Activated CD4-positive, alpha-beta T cell treated with anti-CD3 and anti-CD28 coated beads for 24 hours (primary cell): ENCODE data around the gene CABLES2.

Experiments
- DNase-seq, 2 donors: peaks; one replicate each; pipeline ENCODE4 v3.0.0-alpha.2; 2020; ENCODE audit warnings: low read depth in 2 of 2

CABLES2 gene

GRCh38 chr20:62418709-62419487 is 11.8 kb upstream of the CABLES2 start:
- no peak for DNase-seq

GRCh38 chr20:62417981-62418708 is 11.1 kb upstream of the CABLES2 start:
- no peak for DNase-seq

- DNase-seq, result no peak
Measured at GRCh38 chr20:62416651-62417637, 9.9 kb upstream of the CABLES2 start.

DNA sequence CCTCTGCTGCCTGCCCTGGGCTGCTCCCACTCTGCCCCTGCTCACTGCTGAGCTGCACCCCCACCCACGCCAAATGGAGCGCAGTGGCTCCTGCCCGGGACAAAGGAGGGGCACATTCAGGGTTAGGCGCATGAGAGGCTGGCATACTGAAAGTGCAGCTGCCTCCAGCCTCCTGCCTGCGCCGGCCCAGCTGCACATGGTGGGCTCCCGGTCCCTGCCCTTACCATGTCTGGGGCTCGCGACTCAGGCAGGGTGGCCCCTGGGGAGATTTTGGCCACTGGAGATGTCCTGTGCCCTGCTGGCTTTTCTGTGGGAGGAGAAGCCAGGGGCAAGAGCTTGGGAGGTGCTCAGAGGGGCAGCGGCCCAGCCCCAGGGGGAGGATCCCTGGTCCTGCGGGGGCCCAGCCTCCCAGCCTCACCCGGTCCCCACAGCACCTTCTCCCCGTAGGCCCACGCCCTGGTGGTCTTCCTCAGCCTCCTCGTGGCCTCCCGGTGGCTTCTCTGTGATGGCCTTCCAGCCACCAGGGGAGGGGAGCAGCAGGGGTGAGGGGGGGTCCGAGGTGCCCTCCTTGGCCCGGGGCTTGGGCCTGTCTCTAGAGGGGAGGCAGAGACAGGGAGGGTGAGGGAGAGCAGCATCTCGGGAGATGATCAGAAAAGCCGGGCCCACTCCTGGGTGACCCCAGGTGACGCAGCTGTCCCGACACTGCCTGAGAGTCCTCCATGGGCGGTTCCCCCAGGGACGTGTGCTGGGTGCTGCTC is 8.4 kb upstream of the CABLES2 start:
- DNase-seq, result no peak

DNA sequence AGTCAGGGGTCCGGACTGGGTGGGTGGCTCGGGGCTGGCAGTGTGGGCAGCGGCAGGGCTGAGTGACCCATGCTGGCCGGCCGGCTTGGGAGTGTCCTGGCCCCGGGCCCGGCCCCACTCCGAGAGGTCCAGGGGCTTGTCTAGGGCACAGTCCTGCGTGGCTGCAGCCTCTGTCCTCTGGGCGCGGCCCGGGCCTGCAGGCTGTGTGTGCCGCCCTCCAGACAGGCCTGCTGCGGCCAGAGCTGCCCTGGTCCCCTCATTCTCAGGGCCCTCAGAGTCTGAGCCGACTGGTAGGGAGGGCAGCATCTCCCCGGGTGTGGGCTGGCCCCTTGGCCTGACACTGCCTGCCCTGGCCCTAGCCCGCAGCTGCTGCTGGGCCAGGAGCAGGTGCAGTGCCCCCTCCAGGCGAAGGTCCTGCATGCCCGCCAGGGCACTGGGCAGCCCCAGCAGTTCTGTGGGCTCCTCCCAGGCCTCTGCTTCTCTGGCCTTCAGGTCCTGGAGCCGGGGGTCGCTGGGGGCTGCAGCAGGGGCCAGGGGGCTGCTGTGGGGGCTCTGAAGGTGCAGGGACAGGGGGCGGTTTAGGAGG is 6.9 kb upstream of the CABLES2 start:
- DNase-seq, result no peak

- DNase-seq, result no peak
Measured at GRCh38 chr20:62413025-62413570, 6.0 kb upstream of the CABLES2 start.

GRCh38 chr20:62412194-62413024 is 5.3 kb upstream of the CABLES2 start:
- no peak for DNase-seq

DNA sequence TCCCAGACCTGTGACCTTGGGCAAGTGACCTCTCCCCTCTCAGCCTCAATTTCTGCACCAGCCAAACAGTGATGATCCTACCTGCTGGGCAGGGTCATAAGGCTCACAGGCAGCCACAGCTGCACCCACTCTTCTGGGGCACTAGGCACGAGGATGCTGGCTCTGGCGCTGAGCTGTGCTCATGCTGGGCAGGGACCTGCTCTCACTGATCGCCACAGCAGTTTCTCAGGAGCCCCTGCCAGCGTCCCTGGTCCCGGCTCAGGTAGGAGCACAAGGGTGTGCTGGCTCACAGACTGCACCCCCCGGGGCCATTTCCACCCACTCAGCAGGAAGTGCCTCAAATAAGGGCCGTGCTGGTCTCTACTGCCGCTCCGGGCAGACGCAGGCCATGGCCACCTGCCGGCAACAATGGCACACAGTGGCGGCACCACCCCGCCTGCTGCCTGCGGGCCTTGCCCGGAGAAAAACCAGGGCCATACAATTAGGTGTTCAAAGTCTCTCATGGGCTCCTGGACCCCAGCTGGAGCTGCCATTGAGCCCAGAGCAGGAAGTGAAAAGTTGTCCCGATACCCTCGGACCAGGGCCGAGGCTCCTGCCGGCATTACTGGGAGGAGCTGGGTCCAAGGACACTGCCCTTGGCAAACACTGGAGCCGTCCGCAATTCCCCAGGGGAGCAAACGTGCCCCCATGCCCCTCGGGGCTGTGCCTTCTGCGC is 4.6 kb upstream of the CABLES2 start:
- no peak for DNase-seq

- DNase-seq, result no peak
Measured at GRCh38 chr20:62410746-62411478, 3.8 kb upstream of the CABLES2 start.

DNA sequence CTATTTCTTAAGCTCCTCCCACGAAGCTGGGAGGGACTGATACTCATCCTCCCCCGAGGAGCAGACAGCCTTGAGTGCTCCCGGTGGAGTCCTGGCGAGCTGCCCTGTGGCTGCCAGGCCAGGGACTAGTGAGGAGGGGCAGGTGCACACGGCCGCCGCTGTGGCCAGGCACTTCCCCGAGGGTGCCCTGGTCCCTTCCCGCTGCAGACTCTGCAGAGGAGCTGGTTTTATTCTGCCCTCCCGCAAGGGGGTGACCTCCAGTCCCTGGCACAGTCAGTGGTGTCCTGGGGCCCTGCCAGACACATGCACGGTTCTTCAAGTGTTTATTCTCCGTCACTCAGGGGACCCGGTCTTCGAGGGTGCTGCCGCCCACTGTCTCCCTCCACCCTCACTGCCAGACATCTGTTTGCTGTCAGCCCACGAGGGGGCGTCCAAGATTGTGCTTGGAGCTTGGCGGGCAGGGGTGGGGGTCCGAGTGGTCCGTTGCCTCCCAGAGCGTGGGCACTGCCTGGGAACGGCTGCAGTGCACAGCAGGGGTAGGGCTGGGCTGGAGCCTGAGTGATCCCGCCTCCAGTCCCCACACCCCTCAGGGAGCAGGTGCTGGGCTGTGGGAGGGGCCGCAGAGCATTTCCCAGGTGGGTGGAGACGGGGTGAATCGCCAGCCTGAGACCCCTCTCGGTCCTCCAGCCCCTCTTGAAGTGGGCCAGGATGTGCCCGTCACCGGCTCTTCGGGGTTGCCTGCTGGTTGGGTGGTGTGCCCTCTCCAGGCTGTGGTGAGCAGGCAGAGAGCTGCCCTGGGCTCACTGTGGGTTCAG is 3.1 kb upstream of the CABLES2 start:
- no peak for DNase-seq

- no peak for DNase-seq
Measured at GRCh38 chr20:62409086-62409853, 2.2 kb upstream of the CABLES2 start.

- no peak for DNase-seq
Measured at GRCh38 chr20:62408640-62409039, 1.6 kb upstream of the CABLES2 start.

GRCh38 chr20:62408055-62408454 is 970 bp upstream of the CABLES2 start:
- DNase-seq, result no peak

- DNase-seq, result no peak
Measured at GRCh38 chr20:62406635-62407176, 379 bp downstream of the CABLES2 start.

GRCh38 chr20:62405981-62406513 is 1.0 kb downstream of the CABLES2 start:
- DNase-seq, result no peak
